ENCODE measurements around the gene CLINT1.
"Not testable (repeated sequence)": the region's sequence is repeated elsewhere in the genome, so short reads cannot be mapped to it uniquely, and the experiment has no call there.

CLINT1 gene

DNA sequence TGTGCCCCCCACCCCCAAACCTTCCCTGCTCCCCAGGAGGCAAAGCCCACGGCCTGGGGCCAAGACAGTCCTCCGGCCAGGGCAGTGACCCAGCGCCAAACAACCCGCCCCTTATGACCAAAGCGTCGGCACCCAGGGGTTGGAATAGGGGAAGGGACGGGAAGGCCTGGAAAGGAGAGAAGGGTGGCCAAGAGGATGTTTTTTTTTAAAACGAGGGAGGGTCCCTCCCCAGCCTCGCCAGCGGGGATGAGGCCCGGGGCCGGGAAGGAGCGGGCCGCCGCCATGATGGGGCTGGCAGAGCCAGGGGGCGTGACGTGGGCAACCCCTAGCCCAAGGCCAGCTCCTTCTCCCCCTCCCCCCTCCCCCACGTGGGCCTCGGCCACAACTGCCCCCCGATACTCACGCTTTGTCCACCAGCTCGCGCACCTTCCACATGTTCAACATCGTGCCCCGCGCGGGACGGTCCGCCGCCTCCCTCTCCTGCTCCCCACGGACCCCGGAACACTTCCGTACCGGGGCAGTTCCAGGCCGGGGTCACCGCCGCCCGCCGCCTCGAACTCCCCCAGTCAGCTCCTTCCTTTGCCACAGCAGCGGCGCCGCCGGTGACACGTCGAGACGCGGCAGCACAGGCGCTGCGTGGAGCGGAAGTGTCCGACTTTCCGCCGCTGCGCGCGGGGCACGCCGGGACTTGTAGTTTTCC is at the start of gene CLINT1:
Gene CLINT1 (minus strand): TSS at position 619 of the 700 bp plus-strand sequence. CDS start 175 bp downstream, at position 444.
- DNase-seq, result peak; percentile 82

DNA sequence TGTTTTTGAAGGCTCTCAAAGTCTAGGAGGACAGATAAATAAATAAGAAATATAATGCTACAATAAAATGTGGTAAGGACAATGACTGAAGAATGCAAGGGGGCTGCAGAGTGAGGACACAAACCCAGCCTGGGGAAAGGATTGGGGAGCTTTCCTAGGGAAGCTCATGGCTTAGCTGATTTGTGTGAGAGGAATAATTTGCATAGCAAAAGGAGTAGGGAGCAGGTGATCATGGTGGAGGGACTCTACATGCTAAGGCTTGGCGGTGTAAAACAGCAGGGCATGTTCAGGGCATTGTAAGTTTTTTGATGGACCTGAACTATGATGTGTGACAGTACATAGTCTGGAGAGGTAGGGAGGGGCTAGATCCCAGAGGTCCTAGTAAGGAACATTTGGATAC is 49.5 kb upstream of the CLINT1 start:
- DNase-seq, result no peak

DNA sequence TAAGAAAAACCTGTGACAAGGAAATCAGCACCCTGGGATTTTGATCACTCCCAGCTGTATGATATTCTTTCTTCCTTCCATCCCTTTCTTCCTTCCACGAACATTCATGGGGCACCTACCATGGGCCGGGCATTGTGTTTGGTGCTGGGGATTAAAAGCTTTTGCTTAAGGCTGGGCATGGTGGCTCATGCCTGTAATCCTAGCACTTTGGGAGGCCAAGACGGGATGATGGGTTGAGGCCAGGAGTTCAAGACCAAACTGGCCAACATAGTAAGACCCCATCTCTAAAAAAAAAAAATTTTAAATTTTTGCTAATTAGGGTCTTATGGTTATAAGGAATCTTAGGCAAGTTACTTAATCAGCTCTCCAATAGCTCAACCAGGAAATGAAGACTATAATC is 48.5 kb upstream of the CLINT1 start:
- DNase-seq, result no peak

DNA sequence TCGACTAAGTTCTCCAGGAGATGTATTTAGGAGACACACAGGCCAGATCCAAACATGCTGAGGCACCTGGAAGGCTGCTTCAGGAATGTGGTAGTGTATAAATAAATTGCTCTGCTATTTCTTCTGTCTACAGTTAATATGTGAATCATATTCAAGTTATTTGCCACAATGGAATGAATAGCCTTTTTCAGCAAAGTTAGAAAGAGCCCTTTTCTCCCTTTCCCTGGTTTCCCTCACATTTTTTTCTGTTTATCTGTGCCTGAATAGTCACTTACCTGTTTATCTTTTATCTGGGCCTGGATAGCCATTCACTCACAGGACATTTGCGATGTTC is 44.1 kb upstream of the CLINT1 start:
- DNase-seq, result no peak

GRCh38 chr5:157902449-157903116 is 43.6 kb upstream of the CLINT1 start:
- no peak for DNase-seq

- no peak for DNase-seq
Observed at GRCh38 chr5:157900644-157901043, 41.7 kb upstream of the CLINT1 start.

GRCh38 chr5:157893611-157894010 is 34.7 kb upstream of the CLINT1 start:
- no peak for DNase-seq

DNA sequence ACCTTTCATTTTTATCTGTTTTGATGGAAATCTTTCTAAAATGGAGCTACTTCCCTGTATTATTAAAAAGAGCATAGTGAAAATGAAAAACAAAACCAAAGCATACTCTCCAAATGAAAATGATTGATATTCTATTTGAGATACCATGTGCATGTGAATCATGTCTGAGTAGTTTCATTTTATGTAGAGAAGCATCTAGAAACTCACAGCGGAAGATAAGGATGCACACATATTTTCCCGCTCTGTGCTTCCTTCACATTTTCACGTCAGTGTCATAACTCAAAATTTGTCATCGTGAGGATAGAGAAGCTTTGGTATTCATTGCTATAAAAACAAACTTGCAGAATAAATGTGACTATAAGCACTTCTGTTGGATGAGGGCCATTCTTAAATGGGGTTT is 34.0 kb upstream of the CLINT1 start:
- DNase-seq, result no peak

DNA sequence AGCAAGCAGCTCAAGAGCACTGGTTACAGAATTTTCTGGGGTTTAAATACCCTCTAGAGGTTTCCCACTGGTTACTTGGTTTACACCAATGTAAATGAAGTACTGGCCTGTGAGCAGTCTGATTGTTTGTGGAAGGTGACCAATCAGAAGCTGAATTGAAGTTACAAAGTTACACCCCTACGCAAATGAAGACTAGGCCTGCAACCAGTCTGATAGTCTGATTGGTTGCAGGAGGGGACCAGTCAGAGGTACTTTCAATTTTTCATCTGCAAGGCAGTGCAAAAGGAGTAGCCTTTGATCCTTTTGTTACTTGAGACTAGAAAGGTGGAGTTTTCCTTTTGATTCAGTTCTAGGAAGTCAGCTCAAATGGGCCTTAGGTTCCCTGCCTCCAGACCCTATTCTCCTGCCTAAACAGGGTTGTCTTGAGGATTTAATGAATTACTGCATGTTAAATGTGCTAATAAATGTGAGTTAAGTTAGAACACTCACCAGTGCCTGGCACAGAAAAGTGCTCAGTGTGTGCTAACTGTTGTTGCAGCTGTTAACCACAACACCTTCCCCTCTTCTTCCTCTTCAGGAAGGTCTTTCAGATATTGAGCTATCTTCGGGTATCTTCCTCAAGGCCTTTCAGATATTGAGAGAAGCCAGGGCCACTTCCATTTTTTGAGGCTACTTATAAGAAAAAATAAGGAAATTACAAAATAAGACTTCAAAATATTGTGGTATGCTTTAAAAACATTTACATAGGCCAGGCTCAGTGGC is 32.1 kb upstream of the CLINT1 start:
- no peak for DNase-seq

DNA sequence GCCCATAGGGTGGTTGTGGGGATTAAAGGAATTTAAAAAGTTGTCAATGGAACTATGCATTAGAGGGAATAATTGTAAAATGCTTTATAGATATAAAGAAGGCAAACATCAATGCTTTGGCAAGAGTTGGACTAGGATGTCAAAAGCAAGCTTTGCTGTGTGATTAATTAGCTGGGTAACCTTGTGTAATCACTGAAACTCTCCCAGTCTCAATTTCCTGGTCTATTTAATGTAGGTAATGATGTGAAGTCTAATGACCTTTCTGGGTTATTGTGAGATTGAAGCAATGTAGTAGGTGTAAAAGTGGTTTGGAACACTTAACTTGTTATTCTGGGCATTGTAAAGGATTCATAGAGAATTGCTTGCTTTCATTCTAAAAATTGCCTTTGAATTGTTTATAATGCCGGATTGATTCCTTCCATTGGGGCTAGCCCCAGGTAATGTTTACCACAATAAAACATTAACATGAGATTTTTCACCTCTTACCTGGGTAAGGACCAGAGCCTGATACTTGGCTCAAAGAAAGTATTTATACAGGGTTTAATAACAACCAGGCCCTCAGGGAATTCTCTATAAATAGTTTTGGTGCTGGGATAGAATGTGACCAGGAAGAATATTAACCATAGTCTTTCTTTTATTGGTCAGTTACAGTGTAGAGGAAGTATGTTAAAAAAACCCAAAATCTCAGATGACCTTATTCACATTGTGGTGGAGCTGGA is 30.0 kb upstream of the CLINT1 start:
- DNase-seq, result no peak

- no peak for DNase-seq
Observed at GRCh38 chr5:157886796-157887380, 27.9 kb upstream of the CLINT1 start.

GRCh38 chr5:157885051-157885450 is 26.1 kb upstream of the CLINT1 start:
- DNase-seq, result not testable (repeated sequence)

DNA sequence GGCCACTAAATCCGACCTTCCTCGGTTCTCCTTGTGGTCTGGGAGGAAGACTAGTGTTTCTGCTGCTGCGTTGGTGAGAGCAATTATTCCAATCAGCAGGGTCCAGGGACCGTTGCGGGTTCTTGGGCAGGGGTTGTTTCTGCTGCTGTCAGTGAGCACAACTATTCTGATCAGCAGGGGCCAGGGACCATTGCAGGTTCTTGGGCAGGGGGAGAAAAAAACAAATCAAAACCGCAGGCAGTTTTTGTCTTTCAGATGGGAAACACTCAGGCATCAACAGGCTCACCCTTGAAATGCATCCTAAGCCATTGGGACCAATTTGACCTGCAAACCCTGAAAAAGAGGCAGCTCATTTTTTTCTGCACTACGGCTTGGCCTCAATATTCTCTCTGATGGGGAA is 22.6 kb upstream of the CLINT1 start:
- DNase-seq, result not testable (repeated sequence)

GRCh38 chr5:157877821-157878220 is 18.9 kb upstream of the CLINT1 start:
- DNase-seq, result no peak

DNA sequence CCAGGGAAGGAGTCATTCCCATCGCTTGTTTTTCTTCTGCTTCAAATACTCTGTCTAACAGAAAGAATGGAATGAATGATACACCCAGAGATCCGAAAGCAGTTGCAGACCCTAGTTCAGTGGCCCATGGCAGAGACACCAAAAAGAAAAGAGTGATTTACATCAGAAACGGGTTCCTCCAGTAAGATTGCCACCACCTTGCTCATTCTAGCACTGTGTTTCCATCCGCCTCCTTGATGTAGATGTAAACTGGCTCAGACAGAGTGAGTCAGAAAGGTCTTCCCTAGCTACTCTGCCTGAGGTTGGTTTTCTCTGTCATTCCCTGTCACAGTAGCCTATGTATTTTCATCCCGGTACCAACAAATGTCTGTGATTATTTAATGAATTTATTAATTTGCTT is 15.9 kb upstream of the CLINT1 start:
- no peak for DNase-seq

GRCh38 chr5:157870837-157871834 is 12.2 kb upstream of the CLINT1 start:
- no peak for DNase-seq

DNA sequence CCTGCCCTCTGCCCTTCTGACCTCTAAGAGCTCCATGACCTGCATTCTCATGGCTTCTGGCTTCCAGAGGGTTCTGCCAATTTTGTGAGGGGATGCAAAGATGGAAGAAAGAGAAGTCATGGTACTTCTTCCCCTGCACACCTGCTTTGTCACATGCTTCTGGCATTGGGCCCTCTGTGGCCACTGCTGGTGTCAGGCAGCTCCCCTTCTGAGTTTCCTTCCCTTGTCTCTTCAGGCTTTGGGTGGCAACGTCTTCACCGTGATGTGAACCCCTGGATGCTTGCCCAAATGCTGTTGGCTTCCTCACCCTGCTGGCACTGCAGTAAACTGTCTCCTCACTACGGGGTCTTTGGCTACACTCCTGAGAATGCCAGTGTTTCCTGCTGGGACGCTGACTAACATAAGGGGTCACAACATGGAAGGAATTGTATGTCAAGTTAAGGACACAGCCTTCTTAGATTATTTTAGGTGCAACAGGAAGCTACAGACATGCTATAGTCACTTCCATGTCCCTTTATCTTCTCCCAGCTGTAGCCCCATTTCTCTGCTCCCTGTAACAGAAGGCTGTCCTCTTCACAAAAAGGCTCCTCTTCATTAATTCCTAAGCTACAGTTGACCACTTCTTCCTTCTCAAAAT is 8.9 kb upstream of the CLINT1 start:
- no peak for DNase-seq

DNA sequence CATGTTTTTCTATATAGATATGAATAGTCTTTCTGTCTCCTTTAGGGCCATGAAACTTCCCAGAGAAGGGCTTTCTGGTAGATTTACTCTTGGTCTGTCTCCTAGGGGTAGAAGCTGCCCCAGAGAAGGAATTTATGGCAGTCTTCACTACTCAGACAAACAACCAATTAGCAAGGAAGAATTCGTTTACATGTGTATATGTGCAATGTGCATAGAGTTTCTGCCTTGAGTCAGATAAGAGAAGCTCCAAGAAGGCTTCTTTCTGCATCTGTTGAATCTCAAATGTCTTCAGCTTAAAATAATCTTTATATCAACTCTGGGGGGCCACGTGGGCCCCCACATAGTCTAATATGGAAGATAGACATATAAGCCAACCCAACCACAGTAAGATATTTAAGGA is 7.6 kb upstream of the CLINT1 start:
- DNase-seq, result no peak

DNA sequence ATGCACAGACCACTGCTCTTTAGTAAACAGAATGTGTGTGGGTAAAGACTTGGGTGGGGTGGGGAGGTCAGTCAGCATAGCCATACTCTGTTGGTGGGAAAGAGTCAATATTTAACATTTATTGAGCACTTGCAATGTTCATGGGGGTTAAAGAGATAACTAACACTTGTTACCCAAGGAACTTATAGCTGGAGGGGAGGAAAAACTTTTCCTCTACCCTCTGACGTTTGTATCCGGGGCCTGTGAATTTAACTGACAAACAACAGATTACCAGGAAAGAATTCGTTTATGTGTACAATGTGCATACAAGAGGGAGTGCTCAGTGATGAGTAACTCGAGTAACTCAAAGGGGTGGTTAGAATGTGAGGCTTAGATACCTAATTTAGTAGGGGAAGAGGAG is 6.8 kb upstream of the CLINT1 start:
- no peak for DNase-seq

DNA sequence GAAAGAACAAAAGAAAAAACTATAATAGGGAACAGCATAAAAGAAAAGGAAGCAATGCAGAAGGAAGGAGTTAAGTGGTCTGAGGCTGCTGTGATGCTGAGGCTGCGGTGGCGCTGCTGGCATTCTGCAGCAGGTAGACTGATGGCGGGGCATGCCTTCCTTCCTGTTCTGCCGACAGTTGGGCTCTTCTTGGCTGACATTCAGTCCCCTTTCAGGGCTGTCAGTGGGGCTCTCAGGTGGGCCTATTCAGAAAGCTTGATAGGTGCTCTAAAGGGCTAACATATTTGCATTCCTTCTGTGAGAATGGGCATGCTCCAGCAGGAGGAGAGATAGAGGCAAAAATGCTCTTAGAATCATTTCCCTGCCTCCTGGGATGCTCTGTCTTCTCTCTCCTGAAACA is 5.1 kb upstream of the CLINT1 start:
- DNase-seq, result no peak

DNA sequence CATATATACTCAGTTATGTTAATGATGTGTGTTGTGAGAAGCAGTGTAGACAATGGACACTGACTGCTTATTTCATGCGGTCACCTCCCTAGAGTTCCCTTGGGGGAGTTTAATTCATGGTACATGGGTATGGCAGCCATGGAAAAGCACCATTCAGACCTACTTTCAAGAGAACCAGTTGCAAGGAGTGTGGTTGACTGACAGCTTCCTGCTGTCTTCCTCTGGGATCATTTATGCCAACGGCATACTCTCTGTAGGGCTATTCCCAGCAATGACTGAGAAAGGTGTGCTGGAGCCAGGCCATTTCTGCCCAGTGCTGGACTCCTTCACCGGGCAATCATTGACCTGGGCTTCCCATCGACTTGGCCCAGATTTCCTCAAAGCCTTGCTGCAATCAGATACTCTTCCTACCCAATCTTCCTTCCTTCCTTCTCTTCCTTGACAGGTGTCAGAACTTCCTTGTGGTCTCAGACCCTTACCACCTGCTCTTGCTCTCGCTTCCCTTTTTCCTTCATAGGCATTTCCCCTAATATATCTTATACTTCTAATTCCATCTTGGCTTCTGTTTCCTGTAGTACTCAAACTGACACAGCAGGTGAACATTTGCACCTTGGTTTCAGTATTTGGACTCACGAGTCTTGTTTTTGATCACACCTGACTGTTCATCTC is 3.4 kb upstream of the CLINT1 start:
- DNase-seq, result no peak

All from 8988T (cell line).